GM19455 (cell line): ENCODE results near the gene RIBC2.
"Not testable (repeated sequence)": the region's sequence is repeated elsewhere in the genome, so short reads cannot be mapped to it uniquely, and the experiment has no call there.

ENCODE experiments used
- ATAC-seq: cut with Tn5 transposase; IDR thresholded peaks from one replicate; pipeline ENCODE4 v1.9.1; 2021; ENCODE audit not compliant: unreplicated experiment

Gene RIBC2

DNA sequence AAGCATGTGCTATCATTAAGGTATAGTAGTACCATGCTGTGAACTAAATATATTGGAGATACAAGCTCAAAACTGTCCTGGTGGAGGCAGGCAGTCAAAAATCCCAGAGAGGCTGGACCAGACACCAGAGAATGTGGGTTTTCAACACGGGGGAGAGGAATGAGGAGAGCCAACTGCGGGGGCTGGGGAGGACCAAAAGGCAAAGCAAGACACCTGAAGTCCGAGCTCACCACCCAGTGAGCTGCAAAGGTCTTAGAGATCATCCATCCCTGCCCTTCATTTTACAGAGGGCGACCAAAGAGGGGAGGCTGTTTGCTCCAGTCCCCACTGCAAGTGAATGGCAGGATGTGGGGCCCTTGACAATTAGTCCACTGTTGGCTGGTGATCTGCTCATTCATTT lies 10.0 kb downstream of the RIBC2 start:
- ATAC-seq: no peak

DNA sequence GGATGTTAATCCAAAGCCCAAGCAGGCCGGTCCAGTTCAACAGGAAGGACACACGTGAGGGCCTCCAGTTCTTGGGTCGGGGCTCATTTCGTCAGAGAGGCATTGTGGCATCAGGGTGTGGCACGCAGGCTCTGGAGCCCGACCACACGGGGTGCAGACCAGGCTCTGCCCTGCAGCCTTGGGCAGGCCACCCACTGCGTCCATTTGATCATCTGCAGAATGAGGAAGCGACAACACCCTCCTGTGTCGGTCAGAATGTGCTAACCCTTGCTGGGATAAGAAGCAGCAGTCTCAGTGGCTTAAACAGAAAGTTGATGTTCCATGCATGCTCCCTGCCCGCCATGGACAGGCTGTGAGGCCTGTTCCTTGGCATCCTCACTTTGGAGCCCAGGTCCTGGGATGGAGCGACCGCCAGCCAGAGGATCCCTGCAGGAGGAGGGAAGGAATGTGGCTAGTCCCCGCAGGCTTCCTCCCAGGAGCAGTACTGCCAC lies 10.8 kb downstream of the RIBC2 start:
- no peak for ATAC-seq

- no peak for ATAC-seq
Measured at GRCh38 chr22:45425101-45425500, 11.6 kb downstream of the RIBC2 start.

DNA sequence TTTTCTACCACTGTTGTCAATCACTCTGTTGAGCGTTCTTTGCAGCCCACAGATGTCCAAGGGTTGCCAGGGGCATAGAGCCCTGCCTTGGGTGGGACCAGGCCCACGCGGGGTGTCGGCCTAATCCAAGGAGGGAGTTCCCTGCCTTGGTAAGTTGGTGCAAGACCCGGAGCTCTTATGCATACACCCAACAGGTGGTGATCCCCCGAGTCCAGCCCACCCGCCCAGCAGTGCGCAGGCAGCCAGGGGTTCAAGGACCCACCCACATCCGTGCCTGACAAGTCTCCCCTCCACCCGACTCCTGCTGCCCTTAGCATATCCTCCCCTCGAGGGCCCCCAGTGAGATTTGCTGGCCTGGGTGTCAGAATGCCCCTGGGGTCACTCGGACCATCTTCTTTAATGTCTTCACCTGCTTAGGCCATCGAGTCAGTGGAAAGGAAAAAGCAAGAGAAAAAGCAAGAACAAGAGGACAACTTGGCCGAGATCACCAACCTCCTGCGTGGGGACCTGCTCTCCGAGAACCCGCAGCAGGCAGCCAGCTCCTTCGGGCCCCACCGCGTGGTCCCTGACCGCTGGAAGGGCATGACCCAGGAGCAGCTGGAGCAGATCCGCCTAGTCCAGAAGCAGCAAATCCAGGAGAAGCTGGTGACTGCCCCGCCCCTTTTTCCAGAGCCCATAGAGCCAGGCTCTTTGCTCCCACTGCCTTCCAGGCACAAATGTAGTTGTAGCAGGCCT lies 12.2 kb downstream of the RIBC2 start:
- no peak for ATAC-seq

DNA sequence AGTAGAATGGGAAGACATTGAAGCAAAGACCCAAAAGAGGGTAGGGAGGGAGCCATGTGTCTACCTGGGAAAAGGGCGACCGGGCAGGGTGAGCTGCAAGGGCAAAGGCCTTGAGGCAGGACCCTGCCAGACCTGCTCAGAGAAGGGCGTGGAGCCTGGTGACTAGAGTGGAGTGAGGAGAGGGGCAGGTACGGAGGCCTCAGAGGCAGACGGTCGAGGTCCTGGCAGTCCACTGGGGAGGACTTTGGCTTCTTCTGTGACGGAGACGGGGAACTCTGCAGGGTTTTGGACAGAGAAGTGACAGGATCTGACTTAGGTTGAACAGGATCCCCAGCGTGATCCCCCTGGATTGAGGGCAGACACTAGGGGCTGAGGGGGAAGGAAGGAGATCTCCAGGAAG lies 12.9 kb downstream of the RIBC2 start:
- no peak for ATAC-seq

GRCh38 chr22:45427114-45427513 lies 13.6 kb downstream of the RIBC2 start:
- no peak for ATAC-seq

DNA sequence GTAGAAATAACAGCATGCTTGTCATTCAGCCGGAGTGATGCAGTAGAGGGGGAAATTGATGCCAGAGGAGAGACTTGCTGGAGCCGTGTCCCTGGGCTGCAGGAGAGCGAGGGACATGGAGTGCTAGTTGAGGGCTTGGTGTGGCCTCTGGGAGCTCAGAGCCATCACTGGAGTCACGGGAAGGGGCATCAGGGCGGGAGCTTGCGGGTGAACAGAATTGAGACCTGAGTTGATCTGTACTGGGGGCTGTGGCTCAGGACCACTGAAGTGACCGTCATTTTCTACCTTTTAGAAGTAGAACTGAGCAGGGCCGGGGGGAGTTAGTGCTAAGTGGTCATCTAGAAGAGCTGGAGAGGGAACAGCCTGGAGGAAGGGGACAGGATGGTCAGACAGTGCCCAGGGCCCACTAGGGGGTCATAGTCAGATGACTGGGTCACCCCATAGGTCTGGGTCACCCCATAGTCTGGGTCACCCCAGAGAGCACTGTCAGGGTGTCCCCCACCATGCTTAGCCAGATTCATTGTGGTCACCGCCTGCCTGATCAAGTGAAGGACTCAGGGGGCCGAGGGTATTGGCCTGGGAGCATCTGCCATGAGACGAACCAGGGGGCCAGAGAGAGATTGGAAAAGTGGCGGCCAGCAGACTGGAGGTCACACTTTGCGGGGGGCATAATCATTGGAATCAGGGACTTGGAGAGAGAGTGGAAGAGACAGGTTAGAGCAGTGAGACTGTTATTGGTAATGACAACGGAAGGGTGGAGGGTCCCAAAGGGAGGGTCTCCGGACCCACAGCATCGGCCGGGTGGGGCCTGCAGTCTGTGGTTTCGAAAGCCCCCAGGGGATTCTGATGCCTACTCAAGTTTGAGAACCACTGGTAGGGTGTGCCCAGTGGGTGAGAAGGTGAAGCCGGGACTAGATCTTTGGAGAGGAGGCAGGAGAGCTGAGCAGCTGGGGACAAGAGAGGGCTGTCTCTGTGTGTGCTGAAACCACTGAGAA lies 15.2 kb downstream of the RIBC2 start:
- no peak for ATAC-seq

DNA sequence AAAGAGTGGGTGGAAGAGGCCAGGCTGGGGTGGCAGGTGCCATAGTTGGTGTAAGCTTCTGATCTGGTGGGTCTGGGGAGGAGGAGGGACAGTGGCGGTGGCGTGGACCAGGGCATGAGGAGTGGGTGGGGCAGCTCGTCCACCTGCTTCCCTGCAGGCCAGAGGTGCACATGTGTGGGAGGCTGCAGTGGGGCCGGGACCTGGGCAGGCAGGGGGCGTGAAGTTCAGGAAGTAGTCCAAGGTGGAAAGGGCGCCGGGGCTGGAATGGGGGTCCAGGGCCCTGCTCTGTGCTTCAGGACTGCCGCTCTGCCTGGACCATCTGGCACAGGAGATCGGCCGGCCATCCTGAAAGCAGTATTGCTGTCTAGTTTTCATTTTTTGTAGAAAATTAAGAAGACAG lies 15.9 kb downstream of the RIBC2 start:
- no peak for ATAC-seq

GRCh38 chr22:45429981-45430775 lies 16.7 kb downstream of the RIBC2 start:
- no peak for ATAC-seq

DNA sequence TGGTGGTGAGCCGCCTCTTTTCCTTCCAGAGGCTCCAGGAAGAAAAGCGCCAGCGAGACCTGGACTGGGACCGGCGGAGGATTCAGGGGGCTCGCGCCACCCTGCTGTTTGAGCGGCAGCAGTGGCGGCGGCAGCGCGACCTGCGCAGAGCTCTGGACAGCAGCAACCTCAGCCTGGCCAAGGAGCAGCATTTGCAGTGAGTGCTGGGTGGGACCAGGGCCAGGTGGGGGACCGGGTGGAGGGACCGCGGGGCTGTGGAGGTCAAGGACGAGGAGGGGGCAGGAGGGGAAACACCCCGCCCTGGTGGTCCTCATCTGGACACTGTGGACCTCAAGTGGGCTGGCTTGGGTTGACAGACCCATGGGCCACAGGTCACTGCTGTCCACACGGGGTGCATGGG lies 17.4 kb downstream of the RIBC2 start:
- no peak for ATAC-seq

DNA sequence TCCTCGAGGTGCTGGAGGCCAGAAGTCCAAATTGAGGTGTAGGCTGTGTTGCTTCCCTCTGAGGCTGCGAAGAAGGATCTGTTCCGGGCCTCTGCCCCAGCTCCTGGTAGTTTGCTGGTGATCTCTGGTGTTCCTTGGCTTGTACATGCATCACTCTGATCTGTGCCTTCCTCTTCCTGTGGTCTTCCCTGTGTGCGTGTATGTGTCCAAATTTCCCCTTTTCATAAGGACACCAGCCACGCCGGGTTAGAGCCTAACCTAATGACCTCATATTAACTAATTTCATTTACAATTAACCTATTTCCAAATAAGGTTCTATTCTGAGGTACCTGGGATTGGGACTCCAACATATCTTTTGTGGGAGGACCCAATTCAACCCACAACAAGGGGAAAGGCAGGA lies 21.5 kb downstream of the RIBC2 start:
- no peak for ATAC-seq

DNA sequence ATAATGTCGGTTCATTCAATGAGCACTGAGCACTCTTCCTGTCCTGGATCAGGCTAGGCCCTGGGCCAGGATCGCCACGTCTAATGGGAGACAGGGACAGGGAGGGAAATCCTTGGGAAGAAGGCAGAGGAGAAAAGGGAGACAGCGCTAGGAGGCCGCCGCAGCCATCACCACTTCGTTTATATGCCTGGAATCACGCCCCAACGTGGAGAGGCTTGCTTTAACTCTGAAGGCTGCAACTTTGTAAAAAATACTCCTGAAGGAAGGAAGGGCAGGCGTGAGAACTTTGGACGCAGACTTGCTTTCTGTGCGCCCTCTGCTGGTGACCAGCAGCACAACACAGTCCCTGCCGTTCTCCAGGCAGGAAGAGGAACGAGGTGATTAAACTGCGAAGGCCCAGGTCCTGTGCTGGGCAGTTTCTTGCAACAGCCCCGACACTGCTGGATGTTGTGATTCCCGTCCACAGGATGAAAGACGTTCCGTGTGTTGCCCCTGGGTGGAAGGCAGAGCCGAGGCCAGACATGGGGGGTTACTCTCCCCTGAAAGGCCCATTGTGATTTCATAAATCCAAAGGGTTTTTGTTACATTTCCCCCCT lies 22.1 kb downstream of the RIBC2 start:
- no peak for ATAC-seq

DNA sequence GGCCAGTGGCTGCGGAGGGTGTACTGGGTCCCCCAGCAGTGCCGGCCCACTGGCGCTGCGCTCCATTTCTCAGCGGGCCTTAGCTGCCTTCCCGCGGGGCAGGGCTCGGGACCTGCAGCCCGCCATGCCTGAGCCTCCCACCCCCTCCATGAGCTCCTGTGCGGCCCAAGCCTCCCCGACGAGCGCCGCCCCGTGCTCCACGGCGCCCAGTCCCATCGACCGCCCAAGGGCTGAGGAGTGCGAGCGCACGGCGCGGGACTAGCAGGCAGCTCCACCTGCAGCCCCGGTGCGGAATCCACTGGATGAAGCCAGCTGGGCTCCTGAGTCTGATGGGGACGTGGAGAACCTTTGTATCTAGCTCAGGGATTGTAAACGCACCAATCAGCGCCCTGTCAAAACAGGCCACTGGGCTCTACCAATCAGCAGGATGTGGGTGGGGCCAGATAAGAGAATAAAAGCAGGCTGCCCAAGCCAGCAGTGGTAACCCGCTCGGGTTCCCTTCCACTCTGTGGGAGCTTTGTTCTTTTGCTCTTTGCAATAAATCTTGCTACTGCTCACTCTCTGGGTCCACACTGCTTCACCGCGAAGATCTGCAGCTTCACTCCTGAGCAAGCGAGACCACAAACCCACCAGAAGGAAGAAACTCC lies 23.5 kb downstream of the RIBC2 start:
- ATAC-seq: not testable (repeated sequence)

DNA sequence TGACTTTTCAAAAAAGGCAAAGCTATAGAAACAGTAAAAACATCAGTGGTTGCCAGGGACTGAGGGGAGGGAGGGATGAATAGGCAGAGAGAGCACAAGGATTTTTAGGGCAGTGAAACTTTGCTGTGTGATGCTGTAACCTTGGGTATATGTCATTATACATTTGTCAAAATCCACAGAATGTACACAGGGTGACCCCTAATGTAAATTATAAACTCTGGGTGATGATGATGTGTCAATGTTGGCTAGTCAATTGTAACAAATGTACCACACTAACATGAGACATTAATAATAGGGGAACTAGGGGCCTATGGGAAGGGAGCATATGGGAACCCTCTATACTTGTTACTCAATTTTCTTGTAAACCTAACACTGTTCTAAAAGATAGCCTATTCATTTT lies 24.8 kb downstream of the RIBC2 start:
- ATAC-seq: no peak

DNA sequence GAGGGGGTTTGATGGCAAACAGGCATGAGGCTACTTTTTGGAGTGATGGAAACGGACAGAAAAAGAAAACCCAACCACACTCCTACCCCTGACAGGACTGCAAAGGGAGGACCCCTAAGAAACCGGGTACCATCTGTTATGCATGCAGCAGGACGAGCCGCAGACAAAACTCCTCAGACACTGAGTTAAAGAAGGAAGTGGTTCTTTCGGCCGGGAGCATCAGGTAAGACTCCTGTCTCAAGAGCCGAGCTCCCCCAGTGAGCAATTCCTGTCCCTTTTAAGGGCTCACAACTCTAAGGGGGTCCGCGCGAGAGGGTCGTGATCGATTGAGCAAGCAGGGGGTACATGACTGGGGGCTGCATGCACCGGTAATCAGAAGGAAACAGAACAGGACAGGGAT lies 27.2 kb downstream of the RIBC2 start:
- not testable (repeated sequence) for ATAC-seq

- no peak for ATAC-seq
Measured at GRCh38 chr22:45441138-45441537, 27.6 kb downstream of the RIBC2 start.

DNA sequence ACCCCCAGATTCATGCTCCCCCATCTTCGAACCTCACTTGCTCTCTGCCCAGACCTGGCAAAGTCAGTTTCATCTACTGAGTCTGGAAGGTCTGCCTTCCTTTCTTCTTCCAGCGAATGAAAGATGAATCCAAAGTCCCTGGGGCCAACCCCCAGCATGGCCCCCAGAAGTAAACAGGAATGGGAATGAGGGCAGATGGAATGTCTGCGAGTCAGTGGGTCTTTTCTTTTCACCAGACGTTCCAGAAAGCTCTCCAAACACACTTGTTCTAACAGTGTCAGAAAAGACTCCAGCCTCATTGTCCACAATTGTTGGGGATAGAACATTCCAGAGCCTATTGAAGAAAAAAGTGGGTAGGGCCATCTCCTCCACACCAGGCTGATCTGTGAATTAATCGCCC lies 28.6 kb downstream of the RIBC2 start:
- no peak for ATAC-seq

GRCh38 chr22:45444168-45444567 lies 30.7 kb downstream of the RIBC2 start:
- no peak for ATAC-seq

- ATAC-seq: no peak
Measured at GRCh38 chr22:45445031-45445710, 31.7 kb downstream of the RIBC2 start.

GRCh38 chr22:45446216-45446615 lies 32.7 kb downstream of the RIBC2 start:
- ATAC-seq: no peak
